Rectal smooth muscle tissue (tissue), 1 donor: ENCODE measurements around the gene HGF.

Source experiments
- H3K27ac ChIP-seq: one replicate; pipeline ENCODE4 v1.7.0; 2013; ENCODE audit warnings: low read depth, low read length, inconsistent platforms
- H3K27me3 ChIP-seq: one replicate; pipeline ENCODE4 v1.7.0; 2013; ENCODE audit warnings: low read length; ENCODE audit not compliant: control insufficient read depth, insufficient read depth
- H3K36me3 ChIP-seq: one replicate; pipeline ENCODE4 v1.7.0; 2013; ENCODE audit warnings: low read length; ENCODE audit not compliant: control insufficient read depth, insufficient read depth
- H3K4me1 ChIP-seq: one replicate; pipeline ENCODE4 v1.7.0; 2013; ENCODE audit warnings: low read length; ENCODE audit not compliant: control insufficient read depth, insufficient read depth
- H3K4me3 ChIP-seq: one replicate; pipeline ENCODE4 v1.7.0; 2013; ENCODE audit warnings: low read length
- H3K9ac ChIP-seq: one replicate; pipeline ENCODE4 v1.7.0; 2013; ENCODE audit warnings: low read length

HGF gene

GRCh38 chr7:81664304-81664703 lies 105.5 kb downstream of the HGF start:
- Histone ChIP-seq H3K27me3 (no peaks in the 10 kb centered on the region), H3K4me3 (no peak overlapping the region), H3K36me3 (no peaks in the 10 kb centered on the region), H3K4me1 (no peaks in the 10 kb centered on the region), H3K9ac (no peak overlapping the region), H3K27ac (no peak overlapping the region)

- Histone ChIP-seq H3K36me3 (no peaks in the 10 kb centered on the region), H3K9ac (no peak overlapping the region), H3K4me3 (no peak overlapping the region), H3K4me1 (no peaks in the 10 kb centered on the region), H3K27ac (no peak overlapping the region), H3K27me3 (no peaks in the 10 kb centered on the region)
Observed at GRCh38 chr7:81662531-81662930, 107.3 kb downstream of the HGF start.

GRCh38 chr7:81659697-81660395 lies 110.0 kb downstream of the HGF start:
- H3K36me3 ChIP-seq, result no peaks in the 10 kb centered on the region
- no peak overlapping the region for H3K9ac ChIP-seq
- H3K4me3 ChIP-seq, result no peak overlapping the region
- no peaks in the 10 kb centered on the region for H3K4me1 ChIP-seq
- no peaks in the 10 kb centered on the region for H3K27me3 ChIP-seq
- no peak overlapping the region for H3K27ac ChIP-seq

GRCh38 chr7:81657551-81657950 lies 112.3 kb downstream of the HGF start:
- Histone ChIP-seq H3K4me1 (no peaks in the 10 kb centered on the region), H3K9ac (no peak overlapping the region), H3K27me3 (no peaks in the 10 kb centered on the region), H3K4me3 (no peak overlapping the region), H3K36me3 (no peaks in the 10 kb centered on the region), H3K27ac (no peak overlapping the region)

- Histone ChIP-seq H3K4me1 (no peaks in the 10 kb centered on the region), H3K4me3 (no peak overlapping the region), H3K27me3 (no peaks in the 10 kb centered on the region), H3K36me3 (no peaks in the 10 kb centered on the region), H3K9ac (no peak overlapping the region), H3K27ac (no peak overlapping the region)
Observed at GRCh38 chr7:81655271-81655670, 114.6 kb downstream of the HGF start.

GRCh38 chr7:81652225-81652624 lies 117.6 kb downstream of the HGF start:
- no peak overlapping the region for H3K9ac ChIP-seq
- H3K36me3 ChIP-seq, result no peaks in the 10 kb centered on the region
- no peaks in the 10 kb centered on the region for H3K4me1 ChIP-seq
- H3K27ac ChIP-seq, result no peak overlapping the region
- H3K27me3 ChIP-seq, result no peaks in the 10 kb centered on the region
- H3K4me3 ChIP-seq, result no peak overlapping the region
